Measurements from ENCODE around the gene PDIA6.
A peak's percentile ranks its signal among the peaks of the same experiment; 100 is the strongest.

DNA sequence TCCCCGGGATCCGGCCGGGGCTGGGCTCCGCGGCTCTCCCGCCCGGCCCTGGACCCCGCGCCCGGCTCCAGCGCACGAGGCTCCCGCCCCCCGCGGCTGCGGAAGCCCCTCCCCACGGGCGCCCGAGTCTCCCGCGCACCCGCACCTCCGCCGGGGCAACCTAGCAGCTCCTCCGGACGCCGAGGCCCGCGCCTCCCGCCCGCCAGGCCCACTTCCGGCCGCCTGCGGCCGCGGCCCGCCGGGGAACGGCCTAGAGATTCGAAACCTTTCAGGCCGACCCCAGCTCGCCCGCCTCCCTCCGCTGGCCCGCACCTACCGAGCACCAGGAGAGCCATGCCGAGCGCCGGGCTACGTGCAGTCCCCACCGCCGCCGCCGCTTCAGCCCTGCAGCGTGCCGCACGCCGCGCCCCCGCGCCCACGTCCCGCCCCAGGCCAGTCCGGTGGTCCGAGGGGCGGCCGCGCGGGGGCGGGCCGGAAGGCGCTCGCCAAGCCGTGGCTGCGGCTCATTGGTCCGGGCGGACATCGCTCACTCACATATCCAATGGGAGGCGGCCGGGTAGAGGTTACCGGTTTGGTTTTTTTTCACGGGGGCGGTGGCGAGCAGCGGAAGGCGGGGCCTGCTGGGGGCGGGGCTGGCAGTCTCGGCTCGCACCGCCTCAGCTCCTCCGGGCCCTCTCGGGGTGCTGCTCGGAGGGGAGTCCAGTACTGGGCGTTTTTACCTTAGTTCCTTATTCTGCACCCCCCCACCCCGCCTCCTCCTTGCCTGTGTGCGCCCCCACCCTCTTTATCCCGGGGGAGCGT lies at the start of gene PDIA6:
- TF ChIP-seq POLR2AphosphoS5 (IDR thresholded peaks at IDR 0.05; ENCODE audit: low read depth, low read length) (peak; percentile 72), FOXP2 (optimal IDR thresholded peaks at IDR 0.05; ENCODE audit: borderline replicate concordance, extremely low read depth, extremely low read length, insufficient read depth) (no peak), TAF1 (IDR thresholded peaks at IDR 0.05; ENCODE audit: borderline replicate concordance, insufficient read depth, low read length) (no peak; the same call in 1 of the 2 replicates), SIN3A (IDR thresholded peaks at IDR 0.05; ENCODE audit: borderline replicate concordance, insufficient read depth, low read length) (no peak; the same call in 1 of the 2 replicates)
- TF ChIP-seq, protein P1, sequence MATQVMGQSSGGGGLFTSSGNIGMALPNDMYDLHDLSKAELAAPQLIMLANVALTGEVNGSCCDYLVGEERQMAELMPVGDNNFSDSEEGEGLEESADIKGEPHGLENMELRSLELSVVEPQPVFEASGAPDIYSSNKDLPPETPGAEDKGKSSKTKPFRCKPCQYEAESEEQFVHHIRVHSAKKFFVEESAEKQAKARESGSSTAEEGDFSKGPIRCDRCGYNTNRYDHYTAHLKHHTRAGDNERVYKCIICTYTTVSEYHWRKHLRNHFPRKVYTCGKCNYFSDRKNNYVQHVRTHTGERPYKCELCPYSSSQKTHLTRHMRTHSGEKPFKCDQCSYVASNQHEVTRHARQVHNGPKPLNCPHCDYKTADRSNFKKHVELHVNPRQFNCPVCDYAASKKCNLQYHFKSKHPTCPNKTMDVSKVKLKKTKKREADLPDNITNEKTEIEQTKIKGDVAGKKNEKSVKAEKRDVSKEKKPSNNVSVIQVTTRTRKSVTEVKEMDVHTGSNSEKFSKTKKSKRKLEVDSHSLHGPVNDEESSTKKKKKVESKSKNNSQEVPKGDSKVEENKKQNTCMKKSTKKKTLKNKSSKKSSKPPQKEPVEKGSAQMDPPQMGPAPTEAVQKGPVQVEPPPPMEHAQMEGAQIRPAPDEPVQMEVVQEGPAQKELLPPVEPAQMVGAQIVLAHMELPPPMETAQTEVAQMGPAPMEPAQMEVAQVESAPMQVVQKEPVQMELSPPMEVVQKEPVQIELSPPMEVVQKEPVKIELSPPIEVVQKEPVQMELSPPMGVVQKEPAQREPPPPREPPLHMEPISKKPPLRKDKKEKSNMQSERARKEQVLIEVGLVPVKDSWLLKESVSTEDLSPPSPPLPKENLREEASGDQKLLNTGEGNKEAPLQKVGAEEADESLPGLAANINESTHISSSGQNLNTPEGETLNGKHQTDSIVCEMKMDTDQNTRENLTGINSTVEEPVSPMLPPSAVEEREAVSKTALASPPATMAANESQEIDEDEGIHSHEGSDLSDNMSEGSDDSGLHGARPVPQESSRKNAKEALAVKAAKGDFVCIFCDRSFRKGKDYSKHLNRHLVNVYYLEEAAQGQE (IDR thresholded peaks at IDR 0.05; ENCODE audit: insufficient read depth in 1 of 2, low read depth in 2 of 2, low read length in 2 of 2), result peak in 1 of 2 experiments; percentile 15; a peak in 1 of 4 replicates

Measured in PFSK-1 (cell line).